ENCODE results near the gene NHERF1. TPM values are rescaled to one million over a fixed set of nuclear protein-coding genes. Genes with fewer than 3 reads are reported as not detected.
A peak's percentile ranks its signal among the peaks of the same experiment; 100 is the strongest.

The NHERF1 gene
- total and polyA plus RNA-seq, 2 of the 13 experiments (the other 11 are each of a cell fraction or from before 2014, with no cell fraction given) = 169 to 269 TPM

GRCh38 chr17:74763565-74764387 is 15.3 kb downstream of the NHERF1 start (continued):
- TF ChIP-seq YEATS2 (CRISPR knock-in tag; IDR thresholded peaks at IDR 0.05; ENCODE audit: borderline replicate concordance) (peak; percentile 81; the same call in 1 of the 2 replicates), SP1 (IDR thresholded peaks at IDR 0.05) (no peak), SP1 (CRISPR knock-in tag; IDR thresholded peaks at IDR 0.05) (peak; percentile 64; the same call in 1 of the 2 replicates), ZNF574 (CRISPR knock-in tag; IDR thresholded peaks at IDR 0.05) (peak; percentile 77), NKX3-1 (CRISPR knock-in tag; IDR thresholded peaks at IDR 0.05) (no peak; the same call in 1 of the 2 replicates), ASH2L (IDR thresholded peaks at IDR 0.05; ENCODE audit: insufficient read length, low read depth, low read length) (peak; percentile 98), KIAA2018 (CRISPR knock-in tag; IDR thresholded peaks at IDR 0.05; ENCODE audit: borderline replicate concordance) (no peak), MLX (CRISPR knock-in tag; IDR thresholded peaks at IDR 0.05) (no peak; the same call in 1 of the 2 replicates), SMAD1 (CRISPR knock-in tag; IDR thresholded peaks at IDR 0.05; ENCODE audit: borderline replicate concordance, low read depth) (0 out of 2 replicates have a peak, but pooled peaks have one; percentile 16), ZNF577 (CRISPR knock-in tag; IDR thresholded peaks at IDR 0.05; ENCODE audit: borderline replicate concordance, low read depth) (no peak), PATZ1 (CRISPR knock-in tag; IDR thresholded peaks at IDR 0.05) (peak; percentile 99), NPAS2 (CRISPR knock-in tag; IDR thresholded peaks at IDR 0.05; ENCODE audit: borderline replicate concordance) (no peak), TFDP2 (CRISPR knock-in tag; IDR thresholded peaks at IDR 0.05) (peak; percentile 56)
